GM08714 (cell line): ENCODE results near the gene UBE2QL1.

Experiments used
- H3K4me3 ChIP-seq: fragments of 200-500 bp; sonication (Bioruptor generic); 2 replicates; pipeline ENCODE4 v1.5.1; 2014; ENCODE audit warnings: mild to moderate bottlenecking, low read length, inconsistent platforms
- ZNF274 ChIP-seq: IDR thresholded peaks from 2 replicates; pipeline ENCODE4 v1.6.1; 2012; ENCODE audit warnings: mild to moderate bottlenecking, low read depth, low read length

The UBE2QL1 gene

DNA sequence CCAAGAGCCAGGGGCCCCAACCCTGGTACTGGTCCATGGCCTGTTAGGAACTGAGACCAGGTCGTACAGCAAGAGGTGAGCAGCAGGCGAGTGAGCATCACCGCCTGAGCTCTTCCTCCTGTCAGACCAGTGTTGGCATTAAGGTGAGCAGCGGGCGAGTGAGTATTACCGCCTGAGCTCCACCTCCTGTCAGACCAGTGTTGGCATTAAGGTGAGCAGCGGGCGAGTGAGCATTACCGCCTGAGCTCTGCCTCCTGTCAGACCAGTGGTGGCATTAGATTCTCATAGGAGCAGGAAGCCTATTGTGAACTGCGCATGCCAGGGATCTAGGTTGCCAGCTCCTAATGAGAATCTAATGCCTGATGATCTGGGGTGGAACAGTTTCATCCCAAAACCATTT, 31.0 kb upstream of the UBE2QL1 start:
- no peak overlapping the region for H3K4me3 ChIP-seq
- no peak for TF ChIP-seq ZNF274

DNA sequence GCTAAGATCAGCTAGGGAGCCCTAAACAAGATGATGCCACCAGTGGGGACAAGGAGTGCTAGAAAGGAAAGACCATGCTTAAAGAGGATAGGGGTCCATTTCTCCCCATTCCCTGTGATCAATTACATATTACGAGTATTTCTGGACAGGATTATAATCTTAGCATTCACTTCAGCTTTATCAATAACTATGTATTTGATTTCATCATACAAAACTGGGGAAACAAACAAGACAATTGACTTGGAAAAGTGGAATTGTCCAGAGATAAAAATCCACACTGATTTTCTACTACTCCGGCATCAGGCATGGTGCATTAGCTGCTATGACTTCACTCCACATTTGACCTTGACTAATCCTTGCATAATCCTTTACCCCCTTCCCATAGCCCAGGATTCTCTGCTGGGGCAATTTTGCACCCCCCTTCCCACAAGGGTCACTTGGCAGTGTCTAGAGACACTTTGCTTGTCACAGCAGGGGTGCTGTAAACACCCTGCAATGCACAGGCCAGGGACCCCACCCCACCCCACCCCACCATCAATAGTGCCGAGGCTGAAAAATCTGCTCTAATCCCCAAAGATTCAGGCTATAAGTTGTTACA, 29.9 kb upstream of the UBE2QL1 start:
- TF ChIP-seq ZNF274, result no peak

DNA sequence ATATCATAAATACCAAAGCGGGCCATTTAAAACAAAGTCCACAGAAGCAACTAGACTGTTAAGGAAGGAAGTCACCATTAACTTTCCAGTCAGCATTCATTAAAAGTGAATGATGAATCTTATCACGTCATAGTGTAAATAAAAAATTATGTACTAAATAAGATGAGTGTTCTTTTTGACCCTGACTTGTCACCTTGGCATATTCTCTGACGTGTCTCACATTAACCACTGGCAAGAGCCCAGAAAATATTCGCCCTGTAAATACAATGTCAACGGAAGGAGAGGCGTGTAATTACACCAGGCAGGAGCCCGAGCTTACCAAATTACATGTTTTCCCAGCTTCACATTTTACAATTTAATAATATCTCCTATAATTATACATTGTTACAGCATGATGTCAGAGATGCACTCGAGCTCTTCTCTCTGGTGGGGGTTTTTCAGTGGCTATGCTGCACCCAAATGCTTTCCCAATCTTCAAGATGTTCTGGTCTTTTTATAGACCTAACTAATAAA, 29.3 kb upstream of the UBE2QL1 start:
- no peak for TF ChIP-seq ZNF274
- no peak overlapping the region for H3K4me3 ChIP-seq

More for the DNA sequence above, 29.9 kb upstream of the UBE2QL1 start:
- H3K4me3 ChIP-seq, result no peak overlapping the region

DNA sequence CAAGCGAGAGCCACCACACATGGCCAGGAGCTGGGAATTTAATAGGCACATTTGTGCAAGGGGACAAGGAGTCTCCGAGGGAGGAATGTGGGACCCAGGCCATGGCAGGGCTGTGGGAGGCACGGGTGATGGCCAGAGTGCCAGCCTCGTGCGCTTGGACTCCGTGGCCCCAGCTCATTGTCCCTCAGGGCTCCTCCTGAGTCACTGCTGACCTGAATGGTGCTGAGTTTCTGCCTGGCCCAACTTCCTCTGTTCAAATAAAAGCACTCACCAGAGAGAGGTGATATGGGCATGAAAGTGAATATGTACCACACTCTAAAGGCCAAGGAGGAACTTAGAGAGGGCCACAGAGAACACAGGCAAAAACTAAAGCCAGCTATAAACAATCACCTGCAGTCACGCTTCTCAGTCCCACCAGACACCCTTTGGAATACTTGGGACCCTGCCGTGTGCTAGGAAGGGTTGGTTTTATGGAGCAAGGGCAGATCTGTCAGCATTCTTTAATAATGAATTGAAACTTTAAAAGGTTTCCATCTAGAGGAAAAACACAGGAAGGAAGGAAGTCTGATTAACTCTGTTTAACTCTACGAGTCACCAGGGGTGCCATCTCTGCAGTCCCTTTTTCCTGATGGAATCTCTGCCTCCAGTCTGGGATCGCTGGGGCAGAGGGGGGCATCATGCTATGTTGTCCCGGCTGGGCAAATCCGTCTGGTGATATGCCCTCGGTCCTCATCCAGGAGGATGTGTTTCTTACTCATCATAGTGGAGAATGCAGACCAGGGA, 25.1 kb upstream of the UBE2QL1 start:
- no peak for TF ChIP-seq ZNF274
- no peak overlapping the region for H3K4me3 ChIP-seq

DNA sequence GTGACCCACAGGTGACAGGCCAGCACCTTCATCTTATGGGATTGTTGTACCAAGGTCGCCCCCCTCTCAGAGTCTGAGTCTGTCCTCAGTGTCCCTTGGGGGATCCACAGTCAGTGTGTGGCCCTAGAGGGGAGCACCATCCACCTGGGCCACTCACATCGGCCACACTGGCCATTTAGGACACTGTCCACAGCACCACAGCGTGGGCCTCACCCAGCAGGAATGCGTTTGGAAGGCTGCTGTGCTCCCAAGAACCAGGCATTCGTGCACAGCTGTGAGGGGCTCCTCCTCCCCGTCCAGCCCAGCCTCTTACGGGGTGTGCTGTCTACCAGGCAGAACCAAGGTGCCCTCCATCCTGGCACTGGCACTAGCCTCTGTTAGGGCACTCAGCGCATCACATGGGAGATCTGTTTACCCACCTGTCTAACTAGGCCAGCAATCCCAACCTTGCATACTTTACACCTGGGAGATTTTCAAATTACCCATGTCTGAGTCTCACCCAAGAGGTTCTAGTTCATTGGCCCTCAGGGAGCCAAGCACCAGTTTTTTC, 24.5 kb upstream of the UBE2QL1 start:
- no peak for TF ChIP-seq ZNF274
- H3K4me3 ChIP-seq, result no peak overlapping the region

DNA sequence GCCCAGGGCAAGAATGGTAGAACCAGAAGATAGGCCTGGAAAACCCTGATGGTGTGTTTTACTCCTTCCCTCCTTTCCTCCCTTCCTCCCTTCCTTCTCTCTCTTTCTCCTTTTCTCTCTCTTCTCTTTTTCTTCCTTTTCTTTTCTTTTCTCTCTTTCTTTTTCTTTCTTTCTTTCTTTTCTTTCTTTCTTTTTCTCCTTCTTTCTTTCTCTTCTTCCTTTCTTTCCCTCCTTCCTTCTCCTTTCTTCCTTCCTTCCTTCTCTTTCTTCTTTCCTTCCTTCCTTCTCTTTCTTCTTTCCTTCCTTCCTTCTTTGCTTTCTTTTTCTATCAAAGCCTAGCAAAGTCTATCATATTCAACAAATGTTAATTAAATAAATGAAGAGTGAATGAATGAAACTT, 24.0 kb upstream of the UBE2QL1 start:
- no peak for TF ChIP-seq ZNF274
- no peak overlapping the region for H3K4me3 ChIP-seq

DNA sequence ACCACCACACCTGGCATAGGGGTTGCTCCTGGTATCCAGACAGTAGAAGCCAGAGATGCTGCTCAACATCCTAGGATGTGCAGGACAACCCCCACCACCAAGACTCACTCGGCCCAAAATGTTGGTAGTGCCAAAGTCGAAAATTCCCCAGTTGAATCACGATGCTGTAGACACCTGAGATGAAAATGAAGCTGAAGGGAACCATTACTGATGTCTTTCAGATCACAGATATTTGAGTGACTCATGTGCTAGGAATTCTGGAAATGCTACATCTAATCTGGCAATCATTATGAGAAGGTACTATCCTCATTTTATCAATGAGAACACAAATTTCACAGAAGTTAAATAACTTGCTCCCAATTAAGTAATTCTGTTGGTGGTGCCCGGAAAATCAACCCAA, 21.0 kb upstream of the UBE2QL1 start:
- no peak overlapping the region for H3K4me3 ChIP-seq
- no peak for TF ChIP-seq ZNF274

DNA sequence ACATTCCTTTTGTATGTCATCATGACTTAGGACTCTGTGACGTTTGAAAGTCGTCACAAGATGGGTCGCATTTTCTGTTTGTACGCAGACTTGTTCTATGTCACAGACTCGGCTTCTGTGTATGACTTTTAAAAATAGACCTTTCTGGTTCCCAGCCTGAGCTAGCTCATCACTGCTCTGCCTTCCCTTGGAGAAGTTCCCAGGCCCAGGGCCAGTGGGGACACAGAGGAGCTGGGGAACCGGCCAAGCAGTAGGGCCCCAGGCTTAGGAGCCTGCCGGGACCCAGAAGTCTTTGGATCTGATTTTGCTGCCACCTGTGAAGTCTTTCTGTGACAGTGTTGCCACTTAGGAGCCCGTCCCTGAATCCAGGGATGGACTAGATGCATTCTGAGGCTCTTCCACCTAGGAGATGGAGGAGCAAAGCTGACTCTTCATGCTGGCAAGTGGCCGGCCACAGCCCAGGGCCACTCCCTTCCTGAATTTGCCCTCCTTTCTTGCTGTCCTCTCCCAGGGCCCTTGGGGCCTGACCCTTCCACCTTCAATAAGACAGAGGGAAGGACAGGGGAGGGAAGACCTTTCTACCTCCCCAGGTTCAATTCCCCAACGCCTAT, 18.1 kb upstream of the UBE2QL1 start:
- TF ChIP-seq ZNF274, result no peak

DNA sequence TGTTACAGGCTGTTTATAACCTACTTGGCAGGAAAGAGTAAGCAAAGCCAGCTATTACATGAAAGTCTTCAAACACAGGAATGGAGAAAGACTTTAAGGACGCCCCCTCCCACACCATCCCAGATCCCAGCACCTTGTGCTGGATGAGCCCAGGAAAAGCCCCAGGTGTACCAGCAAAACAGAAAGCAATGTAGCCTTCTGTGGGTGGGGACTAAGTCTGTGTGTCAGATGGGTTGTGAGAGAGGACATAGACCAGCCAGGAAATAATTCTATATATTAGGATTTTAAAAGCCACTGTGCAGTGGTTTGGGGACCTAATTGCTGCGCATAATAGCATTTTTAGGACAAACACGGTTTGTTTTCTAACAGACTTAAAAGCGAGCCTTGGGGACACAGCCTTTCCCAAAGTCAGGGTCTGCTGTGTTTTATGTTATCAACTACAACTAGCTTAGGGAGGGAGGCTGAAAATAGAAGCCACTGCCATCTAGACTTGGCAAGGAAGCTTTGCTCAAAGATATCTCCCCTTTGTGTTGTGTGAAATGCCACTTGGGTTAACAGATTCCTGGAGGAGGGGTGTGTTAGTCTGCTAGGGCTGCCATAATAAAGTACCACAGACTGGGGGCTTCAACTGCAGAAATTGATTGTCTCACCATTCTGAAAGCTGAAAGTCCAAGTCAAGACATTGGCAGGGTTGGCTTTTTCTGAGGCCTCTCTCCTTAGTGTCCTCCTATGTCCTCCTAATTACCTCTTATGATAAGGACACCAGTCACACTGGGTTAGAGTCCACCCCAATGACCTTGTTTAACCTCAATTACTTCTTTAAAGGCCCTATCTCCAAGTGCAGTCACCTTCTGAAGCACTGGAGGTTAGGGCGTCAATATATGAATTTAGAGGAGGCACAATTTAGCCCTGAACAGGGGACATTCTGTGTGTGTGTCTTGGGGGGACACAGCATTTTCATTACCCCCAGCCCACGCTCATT, 17.2 kb upstream of the UBE2QL1 start:
- no peak overlapping the region for H3K4me3 ChIP-seq
- no peak for TF ChIP-seq ZNF274

More for the DNA sequence above, 18.1 kb upstream of the UBE2QL1 start:
- H3K4me3 ChIP-seq, result no peak overlapping the region

DNA sequence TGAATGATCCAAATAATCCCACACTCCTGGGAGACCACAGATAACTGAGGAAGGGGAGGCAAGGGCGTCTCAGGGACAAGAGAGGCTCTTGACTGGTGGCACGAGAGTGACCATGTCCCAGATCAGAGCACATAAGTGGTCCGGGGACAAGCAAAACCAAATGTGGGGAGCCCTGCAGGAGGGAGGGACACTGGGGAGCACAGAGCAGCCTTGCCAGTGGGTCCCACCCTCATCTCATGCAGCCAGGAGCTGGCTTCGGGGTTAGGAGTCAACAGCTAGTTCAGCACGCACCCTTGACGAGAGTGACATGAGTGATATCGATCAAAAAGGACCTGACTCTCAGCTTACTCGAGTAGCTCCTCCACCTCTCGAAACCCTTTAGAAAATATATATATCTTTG, 16.5 kb upstream of the UBE2QL1 start:
- H3K4me3 ChIP-seq, result no peak overlapping the region
- no peak for TF ChIP-seq ZNF274

DNA sequence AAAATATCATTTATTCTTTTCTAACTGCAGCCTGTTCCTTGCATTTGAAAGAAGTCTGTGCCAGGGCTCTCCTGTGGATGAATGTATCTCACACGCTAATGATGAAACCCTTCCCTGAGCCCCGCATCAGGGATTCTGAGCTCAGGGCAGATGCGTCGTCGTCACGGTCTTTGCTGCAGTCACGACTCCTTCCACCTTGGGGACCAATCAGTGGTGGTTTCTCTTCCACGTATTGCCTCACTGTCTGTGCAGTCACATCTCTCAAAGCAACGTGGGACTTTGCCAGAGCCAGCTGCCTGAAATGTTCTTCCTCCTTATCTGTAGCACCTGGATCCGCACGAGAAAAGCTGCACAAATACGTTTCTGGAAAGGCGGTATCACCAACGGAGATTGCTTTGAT, 13.9 kb upstream of the UBE2QL1 start:
- no peak for TF ChIP-seq ZNF274
- H3K4me3 ChIP-seq, result no peak overlapping the region

DNA sequence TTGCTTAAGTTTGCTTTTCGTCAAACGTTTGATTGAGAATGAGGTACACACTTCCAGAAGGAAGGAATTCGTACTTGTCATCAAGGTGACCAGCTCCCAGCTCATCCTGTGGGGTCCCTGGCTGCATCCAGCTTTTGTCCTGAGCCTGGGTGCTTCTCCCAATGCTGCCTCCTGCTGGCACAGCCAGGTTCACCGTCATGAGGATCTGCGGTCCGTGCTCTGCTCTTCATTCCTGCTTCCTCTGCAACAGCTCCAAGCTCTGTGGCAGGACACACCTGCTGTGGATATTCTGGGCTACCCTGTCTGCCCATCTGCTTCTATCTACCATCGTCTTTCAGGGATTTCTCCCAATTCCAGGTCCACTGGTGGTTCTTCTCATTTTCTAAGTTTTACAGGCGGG, 13.3 kb upstream of the UBE2QL1 start:
- H3K4me3 ChIP-seq, result no peak overlapping the region
- no peak for TF ChIP-seq ZNF274

DNA sequence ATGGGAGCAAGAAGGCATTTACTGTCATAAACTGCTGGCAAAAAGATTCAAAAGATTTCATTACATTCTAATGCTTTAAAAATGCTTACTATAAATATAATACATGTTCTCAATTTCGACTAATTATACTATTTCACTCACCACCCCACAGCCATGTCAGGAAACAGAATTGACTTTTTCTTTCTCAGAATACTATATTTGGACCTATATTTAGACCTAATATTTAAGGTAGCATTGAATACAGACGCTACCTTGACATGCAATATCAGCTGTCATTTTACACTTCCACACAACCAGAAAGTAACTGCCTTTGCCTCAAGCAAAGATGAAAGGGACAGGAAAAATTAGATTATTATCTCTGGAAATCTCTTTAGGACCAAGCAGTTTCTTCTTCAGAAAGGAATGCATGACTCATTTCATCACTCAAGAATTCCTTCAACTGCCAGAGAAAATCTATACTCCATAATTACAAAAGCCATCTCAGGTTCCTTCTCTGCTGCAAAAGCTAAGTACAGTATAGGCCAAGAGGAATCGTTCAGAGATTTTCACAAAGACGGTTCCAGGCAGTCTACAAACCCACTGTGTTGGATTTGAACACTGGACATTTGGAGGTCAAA, 11.8 kb upstream of the UBE2QL1 start:
- H3K4me3 ChIP-seq, result no peak overlapping the region
- no peak for TF ChIP-seq ZNF274
